Muscle layer of colon (tissue), 2 donors: Measurements from ENCODE around the gene UNC13D.

Source experiments
- H3K27ac ChIP-seq: one replicate; pipeline ENCODE4 v1.7.0; 2013; ENCODE audit warnings: low read depth, mild to moderate bottlenecking, low read length, moderate library complexity
- H3K27me3 ChIP-seq, 2 donors: one replicate each; pipeline ENCODE4 v1.7.0; 2013; ENCODE audit warnings: low read length in 2 of 2, mild to moderate bottlenecking in 2 of 2; ENCODE audit not compliant: insufficient read depth in 2 of 2, control insufficient read depth in 1 of 2
- H3K36me3 ChIP-seq: one replicate; pipeline ENCODE4 v1.7.0; 2013; ENCODE audit warnings: mild to moderate bottlenecking, low read length; ENCODE audit not compliant: insufficient read depth
- H3K4me1 ChIP-seq: one replicate; pipeline ENCODE4 v1.7.0; 2013; ENCODE audit warnings: mild to moderate bottlenecking, low read length; ENCODE audit not compliant: insufficient read depth
- H3K4me3 ChIP-seq, 2 donors: one replicate each; pipeline ENCODE4 v1.7.0; 2013; ENCODE audit warnings: low read length in 2 of 2, low read depth in 1 of 2, mild to moderate bottlenecking in 1 of 2, moderate library complexity in 1 of 2
- H3K9ac ChIP-seq: one replicate; pipeline ENCODE4 v1.7.0; 2013; ENCODE audit warnings: low read length
- H3K9me3 ChIP-seq: one replicate; pipeline ENCODE4 v1.7.0; 2013; ENCODE audit warnings: mild to moderate bottlenecking, low read length
- donor health status: abdominal sarcoma.
- donor health status: Adenocarcinoma of cecum.

The UNC13D gene

DNA sequence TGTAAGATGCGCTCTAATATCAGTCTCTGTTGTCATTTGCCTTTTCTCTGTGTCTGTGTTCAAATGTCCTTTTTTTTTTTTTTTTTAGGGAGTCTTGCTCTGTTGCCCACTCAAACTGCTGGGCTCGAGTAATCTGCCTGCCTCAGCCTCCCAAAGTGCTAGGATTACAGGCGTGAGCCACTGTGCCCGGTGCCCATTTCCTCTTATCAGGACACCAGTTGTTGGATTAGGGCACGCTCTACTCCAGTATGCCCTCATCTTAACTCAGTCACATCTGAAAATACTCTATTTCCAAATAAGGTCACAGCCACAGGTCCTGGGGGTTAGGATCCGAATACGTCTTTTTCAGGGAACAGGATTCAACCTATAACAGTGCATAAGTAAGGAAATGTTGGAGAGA is 36.1 kb upstream of the UNC13D start:
- H3K36me3 ChIP-seq: peaks cover 6% of the 10 kb centered on the region
- H3K9ac ChIP-seq: no peak overlapping the region
- H3K4me1 ChIP-seq: peaks cover 20% of the 10 kb centered on the region
- no peak overlapping the region for H3K4me3 ChIP-seq
- H3K27ac ChIP-seq: no peak overlapping the region
- no peaks in the 10 kb centered on the region for H3K9me3 ChIP-seq
- H3K27me3 ChIP-seq: no peaks in the 10 kb centered on the region

- Histone ChIP-seq H3K36me3 (peaks cover 24% of the 10 kb centered on the region), H3K4me3 (peak within 1 kb of the TSS; percentile 64 to 91), H3K9ac (peak within 1 kb of the TSS; percentile 95), H3K9me3 (no peaks in the 10 kb centered on the region), H3K27ac (peak within 1 kb of the TSS; percentile 88), H3K4me1 (peaks cover 39% of the 10 kb centered on the region), H3K27me3 (no peaks in the 10 kb centered on the region)
These were observed 34.2 kb upstream of the UNC13D start, which contains the start of gene TRIM47 for GRCh38 chr17:75878174-75878998. Gene TRIM47 (minus strand): TSS chr17:75878581. CDS start chr17:75878548, 33 bp downstream.

- Histone ChIP-seq H3K36me3 (peaks cover 24% of the 10 kb centered on the region), H3K4me3 (peak overlapping the region; percentile 64 to 91), H3K27ac (peak overlapping the region; percentile 88), H3K9ac (peak overlapping the region; percentile 95), H3K4me1 (peaks cover 45% of the 10 kb centered on the region), H3K27me3 (no peaks in the 10 kb centered on the region), H3K9me3 (no peaks in the 10 kb centered on the region)
These were observed 33.6 kb upstream of the UNC13D start for GRCh38 chr17:75877752-75878173.

DNA sequence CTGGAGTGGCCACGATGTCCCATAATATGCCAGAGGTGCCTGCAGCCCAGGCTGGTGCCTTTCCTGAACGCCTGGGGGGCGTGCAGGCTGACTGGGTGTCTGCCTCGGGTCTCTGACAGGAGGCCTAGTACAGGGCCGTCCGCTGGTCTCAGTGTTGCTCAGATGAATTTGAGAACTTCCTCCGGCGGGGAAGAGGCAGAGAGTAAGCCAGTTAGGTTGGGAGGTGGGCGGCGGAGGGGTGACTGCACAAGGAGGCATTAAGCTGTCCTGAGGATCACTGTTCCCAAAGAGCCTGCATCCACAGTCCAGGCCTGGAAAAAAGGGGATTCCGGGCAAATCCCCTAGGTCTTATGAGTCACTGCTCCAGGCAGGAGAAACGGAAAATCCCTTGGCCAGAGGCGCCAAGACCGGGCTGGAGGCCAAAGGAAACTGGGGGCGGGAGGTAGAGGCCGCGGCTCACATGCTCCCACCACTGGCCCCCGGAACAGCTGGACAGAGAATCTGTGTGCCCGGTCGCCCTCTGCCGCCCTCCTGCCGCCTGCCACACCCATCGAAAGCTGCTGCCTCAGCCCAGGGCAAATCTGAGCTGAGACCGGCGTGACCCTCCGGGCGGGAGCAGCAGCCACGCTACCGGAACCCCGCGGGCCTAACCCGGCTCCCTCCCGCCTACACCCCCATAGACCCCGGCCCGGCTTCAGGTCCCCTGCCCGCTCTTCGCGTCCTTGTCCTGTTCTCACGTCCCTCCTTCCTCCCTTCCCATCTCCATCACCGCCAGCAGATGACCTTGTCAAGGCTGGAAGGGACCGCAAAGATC is 32.9 kb upstream of the UNC13D start:
- H3K9me3 ChIP-seq: no peaks in the 10 kb centered on the region
- H3K27me3 ChIP-seq: no peaks in the 10 kb centered on the region
- H3K4me1 ChIP-seq: peaks cover 52% of the 10 kb centered on the region
- H3K27ac ChIP-seq: peak overlapping the region; percentile 88
- peaks cover 24% of the 10 kb centered on the region for H3K36me3 ChIP-seq
- H3K9ac ChIP-seq: peak overlapping the region; percentile 95
- peak overlapping the region; percentile 64 to 91 for H3K4me3 ChIP-seq

GRCh38 chr17:75876190-75876937 is 32.2 kb upstream of the UNC13D start:
- Histone ChIP-seq H3K9me3 (no peaks in the 10 kb centered on the region), H3K27ac (peak overlapping the region; percentile 88), H3K4me3 (peak overlapping the region; percentile 64 to 91), H3K36me3 (peaks cover 24% of the 10 kb centered on the region), H3K27me3 (no peaks in the 10 kb centered on the region), H3K4me1 (peaks cover 52% of the 10 kb centered on the region), H3K9ac (peak overlapping the region; percentile 95)

- Histone ChIP-seq H3K4me3 (peak overlapping the region; percentile 21 to 91), H3K4me1 (peaks cover 53% of the 10 kb centered on the region), H3K36me3 (peaks cover 24% of the 10 kb centered on the region), H3K9ac (peak overlapping the region; percentile 25), H3K27me3 (no peaks in the 10 kb centered on the region), H3K27ac (peak overlapping the region; percentile 88), H3K9me3 (no peaks in the 10 kb centered on the region)
These were observed 31.7 kb upstream of the UNC13D start for GRCh38 chr17:75875940-75876189.

DNA sequence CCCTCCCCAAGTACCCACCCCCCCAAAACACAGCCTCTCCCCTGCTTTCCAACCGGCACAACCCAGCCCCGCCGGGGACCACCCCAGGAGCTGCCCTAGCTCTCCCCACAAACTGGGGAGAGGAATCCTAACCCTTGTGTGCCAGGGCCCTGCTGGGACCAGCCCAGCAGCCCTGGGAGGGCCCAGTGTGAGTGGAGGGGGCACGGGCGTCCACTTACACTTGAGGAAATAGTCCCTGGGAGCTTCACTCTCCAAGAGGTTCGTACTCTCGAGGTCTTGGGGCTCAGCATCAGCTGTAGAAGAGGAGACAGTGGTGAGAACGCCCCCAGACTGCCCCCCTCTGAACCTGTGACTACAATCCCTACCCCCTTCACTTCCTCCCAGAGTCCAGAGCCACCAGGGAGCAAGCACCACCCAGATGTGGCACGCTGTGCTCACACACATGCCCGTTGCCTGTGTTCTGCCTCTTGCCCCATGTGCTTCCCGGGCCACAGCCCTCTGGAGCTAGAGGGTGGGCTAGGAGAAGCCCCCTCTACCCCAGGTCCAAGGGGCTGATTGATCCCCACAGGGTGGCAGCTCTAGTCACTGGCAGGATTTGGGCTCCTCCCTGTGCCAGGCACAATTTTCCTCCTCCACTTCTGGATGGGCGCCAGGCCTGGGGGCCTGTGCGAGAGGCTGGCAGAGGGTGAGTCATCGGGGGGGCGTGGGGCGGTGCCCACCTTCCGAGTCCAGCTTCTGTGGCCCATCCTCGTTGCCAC is 31.2 kb upstream of the UNC13D start:
- Histone ChIP-seq H3K27me3 (no peaks in the 10 kb centered on the region), H3K4me1 (peaks cover 58% of the 10 kb centered on the region), H3K36me3 (peaks cover 24% of the 10 kb centered on the region), H3K4me3 (peak overlapping the region; percentile 21 to 91), H3K9me3 (no peaks in the 10 kb centered on the region), H3K9ac (peak overlapping the region; percentile 25), H3K27ac (peak overlapping the region; percentile 88)

GRCh38 chr17:75874323-75875181 is 30.3 kb upstream of the UNC13D start:
- Histone ChIP-seq H3K27ac (peak overlapping the region; percentile 88), H3K27me3 (no peaks in the 10 kb centered on the region), H3K4me1 (peaks cover 66% of the 10 kb centered on the region), H3K36me3 (peaks cover 24% of the 10 kb centered on the region), H3K9ac (peak overlapping the region; percentile 45), H3K4me3 (peak overlapping the region in 1 of 2 donors; percentile 91), H3K9me3 (no peaks in the 10 kb centered on the region)

DNA sequence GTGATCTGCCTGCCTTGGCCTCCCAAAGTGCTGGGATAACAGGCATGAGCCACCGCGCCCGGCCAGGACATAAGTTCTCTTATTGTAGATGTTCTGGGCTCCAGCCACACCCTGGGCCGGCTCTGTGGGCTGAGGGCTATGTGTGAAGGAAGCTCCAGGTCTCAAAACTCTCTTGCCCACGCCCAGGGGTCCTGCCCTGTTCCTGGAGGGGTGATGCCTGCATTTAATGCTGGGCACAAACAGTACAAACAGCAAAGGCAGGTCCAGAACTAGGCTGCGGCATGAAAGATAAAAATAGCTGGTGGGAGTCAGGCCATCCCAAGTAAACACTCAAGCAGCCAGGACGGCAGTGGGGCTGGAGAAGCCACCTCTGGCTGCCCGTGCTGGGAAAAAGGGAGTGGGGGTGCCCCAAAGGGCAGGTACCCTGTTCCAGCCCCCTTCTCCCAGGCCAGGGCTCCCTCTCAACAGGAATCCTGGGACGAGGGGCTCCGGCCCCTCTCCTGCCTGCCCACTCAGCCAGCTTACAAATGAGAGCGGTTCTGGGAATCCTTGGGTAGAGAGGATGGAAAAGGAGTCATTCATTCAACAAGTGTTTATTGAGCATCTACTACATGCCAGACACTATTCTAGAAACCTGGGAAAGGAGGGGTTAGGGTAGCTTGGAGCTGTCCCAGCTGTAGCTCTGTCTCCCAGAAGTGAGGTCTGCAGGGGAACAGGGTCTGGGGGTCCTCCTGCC is 29.6 kb upstream of the UNC13D start:
- Histone ChIP-seq H3K4me1 (peaks cover 71% of the 10 kb centered on the region), H3K4me3 (no peak overlapping the region), H3K36me3 (peaks cover 24% of the 10 kb centered on the region), H3K27me3 (no peaks in the 10 kb centered on the region), H3K9ac (peak overlapping the region; percentile 45), H3K9me3 (no peaks in the 10 kb centered on the region), H3K27ac (peak overlapping the region; percentile 88)
